ENCODE measurements around the gene PDE4B.

The PDE4B gene

GRCh38 chr1:66270119-66270812 lies 477.6 kb downstream of the PDE4B start:
- DNase-seq: no peak

- DNase-seq: peak in 1 of 2 experiments; percentile 70
These were observed 478.7 kb downstream of the PDE4B start for GRCh38 chr1:66271216-66271903.

- no peak for DNase-seq
These were observed 479.2 kb downstream of the PDE4B start for GRCh38 chr1:66271904-66272254.

GRCh38 chr1:66273656-66274055 lies 481.0 kb downstream of the PDE4B start:
- DNase-seq: no peak

- no peak for DNase-seq
These were observed 481.9 kb downstream of the PDE4B start for GRCh38 chr1:66274634-66275033.

- DNase-seq: no peak
These were observed 482.4 kb downstream of the PDE4B start for GRCh38 chr1:66275083-66275482.

- no peak for DNase-seq
These were observed 482.9 kb downstream of the PDE4B start for GRCh38 chr1:66275601-66276023.

- DNase-seq: no peak
These were observed 483.5 kb downstream of the PDE4B start for GRCh38 chr1:66276218-66276617.

- no peak for DNase-seq
These were observed 485.7 kb downstream of the PDE4B start for GRCh38 chr1:66278260-66279021.

GRCh38 chr1:66281808-66282207 lies 489.1 kb downstream of the PDE4B start:
- no peak for DNase-seq

GRCh38 chr1:66282343-66282852 lies 489.7 kb downstream of the PDE4B start:
- no peak for DNase-seq

- DNase-seq: no peak
These were observed 490.4 kb downstream of the PDE4B start for GRCh38 chr1:66282891-66283621.

GRCh38 chr1:66283622-66284041 lies 490.9 kb downstream of the PDE4B start:
- DNase-seq: no peak

- no peak for DNase-seq
These were observed 492.1 kb downstream of the PDE4B start for GRCh38 chr1:66284746-66285145.

- DNase-seq: no peak
These were observed 493.0 kb downstream of the PDE4B start for GRCh38 chr1:66285618-66286270.

GRCh38 chr1:66286307-66286706 lies 493.6 kb downstream of the PDE4B start:
- DNase-seq: no peak

- DNase-seq: no peak
These were observed 495.4 kb downstream of the PDE4B start for GRCh38 chr1:66288048-66288447.

- DNase-seq: no peak
These were observed 498.3 kb downstream of the PDE4B start for GRCh38 chr1:66290761-66291530.

- no peak for DNase-seq
These were observed 498.8 kb downstream of the PDE4B start for GRCh38 chr1:66291531-66291864.

GRCh38 chr1:66292305-66292704 lies 499.6 kb downstream of the PDE4B start:
- no peak for DNase-seq

GRCh38 chr1:66292944-66293343 lies 500.2 kb downstream of the PDE4B start:
- DNase-seq: no peak
